Esophagus muscularis mucosa (tissue), 4 donors: ENCODE data around the gene TACR2. TPM values are rescaled to one million over a fixed set of nuclear protein-coding genes. Genes with fewer than 3 reads are reported as not detected.

ENCODE experiments used
- DNase-seq: peaks from one replicate; pipeline ENCODE4 v3.0.0-alpha.2; 2017; ENCODE audit errors: extremely low spot score
- H3K27ac ChIP-seq, 4 donors: fragments of 200-600 bp; sonication (generic); replicated peaks in 1 of 4; 1 replicate in 3 of 4; 2 replicates in 1 of 4; pipeline ENCODE4 v1.5.1; 2016 to 2019; ENCODE audit warnings: mild to moderate bottlenecking in 1 of 4
- H3K27me3 ChIP-seq, 4 donors: fragments of 200-600 bp; sonication (generic); one replicate each; pipeline versions ENCODE4 v1.5.1 to v1.6.0; 2016 to 2019
- H3K36me3 ChIP-seq, 4 donors: fragments of 200-600 bp; sonication (generic); one replicate each; pipeline ENCODE4 v1.5.1; 2016 to 2019
- H3K4me1 ChIP-seq, 4 donors: fragments of 200-600 bp; sonication (generic); one replicate each; pipeline ENCODE4 v1.5.1; 2016 to 2019
- H3K4me3 ChIP-seq, 4 donors: fragments of 200-600 bp; sonication (generic); 1 replicate in 2 of 4; 2 replicates in 2 of 4; pipeline ENCODE4 v1.5.1; 2016 to 2019; ENCODE audit warnings: mild to moderate bottlenecking in 4 of 4, moderate library complexity in 1 of 4
- H3K9me3 ChIP-seq, 4 donors: fragments of 200-600 bp; sonication (generic); 1 replicate in 3 of 4; 2 replicates in 1 of 4; pipeline ENCODE4 v1.5.1; 2016 to 2019
- CTCF ChIP-seq, 3 experiments: fragments of 200-600 bp in 2 of 3; fragments of 450-650 bp in 1 of 3; sonication (generic) in 2 of 3; IDR thresholded peaks; one replicate each; pipeline ENCODE4 v1.5.1; 2017 to 2019; ENCODE audit warnings: antibody characterized with exemption in 3 of 3, mild to moderate bottlenecking in 2 of 3, moderate library complexity in 1 of 3
- EP300 ChIP-seq: sonication (generic); formaldehyde crosslinking; IDR thresholded peaks from one replicate; pipeline ENCODE4 v1.6.1; 2017; ENCODE audit warnings: antibody characterized with exemption
- POLR2A ChIP-seq: fragments of 450-650 bp; IDR thresholded peaks from one replicate; pipeline ENCODE4 v1.6.1; 2017; ENCODE audit warnings: antibody characterized with exemption, moderate library complexity, mild to moderate bottlenecking, low read depth
- POLR2AphosphoS5 ChIP-seq, 2 donors: sonication (generic); formaldehyde crosslinking; IDR thresholded peaks; one replicate each; pipeline ENCODE4 v1.6.1; 2017; ENCODE audit warnings: antibody characterized with exemption in 2 of 2
- WGBS: methylation state at CpG from one replicate; pipeline ENCODE4 v1.1.5; 2018; 5-methylcytosine and 5-hydroxymethylcytosine counted together
- intact Hi-C: fragments of 100-400 bp; cut with DNase I; formaldehyde crosslinking; loops from one replicate; pipeline ENCODE4 v1.15.1; 2023
- total RNA-seq, 4 donors: library from RNA; depleted of rRNA; stranded (reverse); fragments of >200 nt; gene quantifications; one replicate each; pipeline versions ENCODE4 v1.1.0 to v1.2.1, GENCODE V29; 2016

TACR2 gene
- total RNA-seq, 4 donors from 2014 or later, result 51.4 to 72.6 (median 68.1) TPM

GRCh38 chr10:69455006-69455763 is 38.5 kb upstream of the TACR2 start:
- WGBS, result 78% methylated on average over 10 of the region's 10 CpGs

GRCh38 chr10:69453795-69454194 is 37.1 kb upstream of the TACR2 start:
- H3K4me1 ChIP-seq, result peaks cover 43 to 94% (median 87%) of the 10 kb centered on the region in 4 donors
- H3K9me3 ChIP-seq, result no peaks in the 10 kb centered on the region
- peaks cover 0 to 11% (median 8%) of the 10 kb centered on the region in 4 donors for H3K36me3 ChIP-seq
- no peak for TF ChIP-seq CTCF (IDR thresholded peaks at IDR 0.05)
- TF ChIP-seq POLR2A, result no peak
- TF ChIP-seq EP300, result no peak
- no peak for TF ChIP-seq POLR2AphosphoS5 (IDR thresholded peaks at IDR 0.05)
- H3K27me3 ChIP-seq, result no peaks in the 10 kb centered on the region
- intact Hi-C loops, result no loop called here
- H3K27ac ChIP-seq, result peak overlapping the region; percentile 85 to 92 (median 88)
- no peak for DNase-seq
- H3K4me3 ChIP-seq, result peak overlapping the region in 1 of 4 donors; percentile 84

More at GRCh38 chr10:69455006-69455763, 38.5 kb upstream of the TACR2 start:
- intact Hi-C loops, result no loop called here
- Histone ChIP-seq H3K9me3 (no peaks in the 10 kb centered on the region), H3K4me1 (peaks cover 48 to 99% (median 91%) of the 10 kb centered on the region in 4 donors), H3K36me3 (peaks cover 0 to 11% (median 8%) of the 10 kb centered on the region in 4 donors), H3K4me3 (no peak overlapping the region), H3K27me3 (no peaks in the 10 kb centered on the region), H3K27ac (peak overlapping the region in 3 of 4 donors; percentile 85 to 92 (median 89))
- DNase-seq, result no peak
- TF ChIP-seq POLR2AphosphoS5 (IDR thresholded peaks at IDR 0.05), result no peak
- no peak for TF ChIP-seq POLR2A

- Histone ChIP-seq H3K27me3 (no peaks in the 10 kb centered on the region), H3K9me3 (no peaks in the 10 kb centered on the region), H3K36me3 (peaks cover 0 to 11% (median 8%) of the 10 kb centered on the region in 4 donors), H3K4me1 (peaks cover 34 to 85% (median 78%) of the 10 kb centered on the region in 4 donors), H3K27ac (peak overlapping the region; percentile 85 to 92 (median 88)), H3K4me3 (peak overlapping the region; percentile 72 to 85 (median 84))
- DNase-seq, result no peak
- WGBS, result 69% methylated on average over 6 of the region's 6 CpGs
- TF ChIP-seq POLR2AphosphoS5 (IDR thresholded peaks at IDR 0.05) (no peak), EP300 (no peak), POLR2A (no peak), CTCF (IDR thresholded peaks at IDR 0.05) (no peak)
- intact Hi-C loops, result no loop called here
These were observed 36.1 kb upstream of the TACR2 start for GRCh38 chr10:69452676-69453415.

- no peak for TF ChIP-seq CTCF (IDR thresholded peaks at IDR 0.05)
- TF ChIP-seq POLR2A, result no peak
- TF ChIP-seq POLR2AphosphoS5 (IDR thresholded peaks at IDR 0.05), result no peak
- TF ChIP-seq EP300, result no peak
- Histone ChIP-seq H3K27ac (peak overlapping the region; percentile 85 to 92 (median 88)), H3K36me3 (peaks cover 0 to 7% (median 6%) of the 10 kb centered on the region in 4 donors), H3K4me3 (peak overlapping the region; percentile 72 to 85 (median 84)), H3K27me3 (no peaks in the 10 kb centered on the region), H3K9me3 (no peaks in the 10 kb centered on the region), H3K4me1 (peaks cover 33 to 81% (median 76%) of the 10 kb centered on the region in 4 donors)
- 16% methylated on average over 13 of the region's 38 CpGs for WGBS
- intact Hi-C loops, result no loop called here
- no peak for DNase-seq
These were observed 35.1 kb upstream of the TACR2 start for GRCh38 chr10:69451784-69452251.
